Measurements from ENCODE around the gene BTBD9. TPM values are rescaled to one million over a fixed set of nuclear protein-coding genes. Genes with fewer than 3 reads are reported as not detected.

Gene BTBD9
- total and polyA plus RNA-seq, 9 of the 15 experiments (the other 6 are each of a cell fraction or from before 2014, with no cell fraction given), result 0.08 to 1.6 (median 0.58) TPM

DNA sequence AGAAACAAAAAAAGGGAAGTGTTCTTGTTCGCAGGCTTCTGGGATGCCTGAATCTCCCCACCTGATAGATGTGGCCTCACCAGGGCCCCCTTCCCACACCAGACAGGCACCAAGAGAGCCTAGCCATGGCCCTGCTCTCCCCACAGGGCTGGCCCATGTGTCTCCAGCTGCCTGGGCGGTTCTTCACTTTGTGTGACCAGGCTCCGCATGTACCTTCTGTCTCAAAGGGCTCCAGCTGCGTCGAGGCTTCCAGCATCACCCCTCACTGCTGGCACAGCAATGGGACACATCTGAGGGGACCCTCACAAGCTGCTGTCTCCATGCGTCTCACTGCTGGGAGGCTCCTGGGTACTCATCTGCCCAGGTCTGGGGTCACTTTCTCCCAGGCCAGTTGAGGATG, 457.3 kb downstream of the BTBD9 start (continued):
- TF ChIP-seq CTBP1 (IDR thresholded peaks at IDR 0.05; ENCODE audit: borderline replicate concordance) (no peak), MYBL2 (IDR thresholded peaks at IDR 0.05; ENCODE audit: low read depth) (no peak), MYBL2 (CRISPR knock-in tag; IDR thresholded peaks at IDR 0.05; ENCODE audit: borderline replicate concordance) (no peak), ZNF79 (CRISPR knock-in tag; IDR thresholded peaks at IDR 0.05; ENCODE audit: low read depth) (no peak), SRSF9 (IDR thresholded peaks at IDR 0.05; ENCODE audit: borderline replicate concordance, low read depth, low read length) (no peak)
- TF ChIP-seq, protein P1, sequence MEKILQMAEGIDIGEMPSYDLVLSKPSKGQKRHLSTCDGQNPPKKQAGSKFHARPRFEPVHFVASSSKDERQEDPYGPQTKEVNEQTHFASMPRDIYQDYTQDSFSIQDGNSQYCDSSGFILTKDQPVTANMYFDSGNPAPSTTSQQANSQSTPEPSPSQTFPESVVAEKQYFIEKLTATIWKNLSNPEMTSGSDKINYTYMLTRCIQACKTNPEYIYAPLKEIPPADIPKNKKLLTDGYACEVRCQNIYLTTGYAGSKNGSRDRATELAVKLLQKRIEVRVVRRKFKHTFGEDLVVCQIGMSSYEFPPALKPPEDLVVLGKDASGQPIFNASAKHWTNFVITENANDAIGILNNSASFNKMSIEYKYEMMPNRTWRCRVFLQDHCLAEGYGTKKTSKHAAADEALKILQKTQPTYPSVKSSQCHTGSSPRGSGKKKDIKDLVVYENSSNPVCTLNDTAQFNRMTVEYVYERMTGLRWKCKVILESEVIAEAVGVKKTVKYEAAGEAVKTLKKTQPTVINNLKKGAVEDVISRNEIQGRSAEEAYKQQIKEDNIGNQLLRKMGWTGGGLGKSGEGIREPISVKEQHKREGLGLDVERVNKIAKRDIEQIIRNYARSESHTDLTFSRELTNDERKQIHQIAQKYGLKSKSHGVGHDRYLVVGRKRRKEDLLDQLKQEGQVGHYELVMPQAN (IDR thresholded peaks at IDR 0.05; ENCODE audit: borderline replicate concordance), result no peak

DNA sequence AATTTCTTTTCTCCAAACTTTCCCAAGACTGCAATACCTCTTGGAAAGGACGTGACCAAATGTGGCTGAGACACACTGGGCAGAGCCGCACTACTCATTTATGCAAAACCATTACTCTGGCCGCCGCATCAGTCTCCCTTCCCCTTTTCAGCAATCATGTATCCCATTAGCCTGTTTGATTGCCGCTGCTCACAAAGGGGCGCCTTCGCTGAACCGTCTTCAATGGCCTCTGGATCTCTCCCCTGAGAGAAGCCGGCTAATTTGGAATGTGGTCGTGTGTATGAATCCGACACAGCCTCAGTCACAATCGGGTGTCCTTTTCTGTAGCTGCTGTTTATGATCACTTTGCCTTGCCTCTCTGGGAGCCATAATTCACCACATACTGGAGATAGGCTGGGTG, 459.1 kb downstream of the BTBD9 start:
- Histone ChIP-seq H3K4me3 (no peak overlapping the region), H3K9me1 (ENCODE audit: control insufficient read depth, insufficient read depth, low read length) (no peaks in the 10 kb centered on the region), H3K9ac (ENCODE audit: insufficient read depth in 1 of 2, low read depth in 2 of 2, low read length in 2 of 2) (no peak overlapping the region), H2AFZ (ENCODE audit: low read depth, low read length) (no peak overlapping the region), H3K36me3 (ENCODE audit: control insufficient read depth, insufficient read depth, low read length) (no peaks in the 10 kb centered on the region), H3K79me2 (ENCODE audit: control insufficient read depth, insufficient read depth, low read length) (no peaks in the 10 kb centered on the region), H4K20me1 (replicated peaks; ENCODE audit: control insufficient read depth, insufficient read depth, low read length) (peaks cover under 1% of the 10 kb centered on the region; the same call in 1 of the 2 replicates), H3K4me2 (ENCODE audit: insufficient read depth, low read length) (no peak overlapping the region), H3K4me1 (replicated peaks in 1 of 2; ENCODE audit: control insufficient read depth in 2 of 2, insufficient read depth in 2 of 2, low read length in 2 of 2) (no peaks in the 10 kb centered on the region; a peak in 1 of 5 replicates), H3K27me3 (ENCODE audit: control insufficient read depth in 2 of 2, insufficient read depth in 2 of 2, low read length in 2 of 2) (peaks cover 47 to 75% of the 10 kb centered on the region in 2 experiments), H3K27ac (ENCODE audit: extremely low read depth, low read depth, low read length) (no peak overlapping the region), H3K9me3 (replicated peaks; ENCODE audit: control insufficient read depth, insufficient read depth, low read depth, low read length) (no peaks in the 10 kb centered on the region)
- in situ Hi-C loops (cut with MboI) (no loop called here), intact Hi-C loops (cut with micrococcal nuclease) (no loop called here)
- POLR2A ChIA-PET, result interaction anchor here (0.5 to 0.6 kb wide), 2 partner anchors 20 to 528 kb away, joined by 3 to 4 read pairs; no protein-coding TSS in a partner anchor
- WGBS (ENCODE audit: insufficient coverage, low coverage, missing lambda C conversion rate), result 14% methylated on average over 12 of the region's 12 CpGs
- FAIRE-seq (no peak), ATAC-seq (no peak), DNase-seq (ENCODE audit: extremely low read depth in 1 of 4, low spot score in 3 of 4) (no peak)
- CTCF ChIA-PET (ENCODE audit: low intra/inter-chr PET ratio), result no interaction called here
- no peak for TF ChIP-seq KAT7 (CRISPR knock-in tag; IDR thresholded peaks at IDR 0.05; ENCODE audit: borderline replicate concordance)
- no peak for TF ChIP-seq NR1H2 (CRISPR knock-in tag; IDR thresholded peaks at IDR 0.05)
- TF ChIP-seq NFATC3 (IDR thresholded peaks at IDR 0.05), result no peak
- no peak for TF ChIP-seq ZNF121 (CRISPR knock-in tag; conservative IDR thresholded peaks at IDR 0.05)
- BruUV-seq (replicated peaks), result no TSS peak
